Glomerular visceral epithelial cell (primary cell): Measurements from ENCODE around the gene NUDT3.
"Not testable (repeated sequence)": the region's sequence is repeated elsewhere in the genome, so short reads cannot be mapped to it uniquely, and the experiment has no call there.

ENCODE experiments used
- DNase-seq: peaks from one replicate; pipeline ENCODE4 v3.0.0-alpha.2; 2016; ENCODE audit errors: extremely low spot score

NUDT3 gene

DNA sequence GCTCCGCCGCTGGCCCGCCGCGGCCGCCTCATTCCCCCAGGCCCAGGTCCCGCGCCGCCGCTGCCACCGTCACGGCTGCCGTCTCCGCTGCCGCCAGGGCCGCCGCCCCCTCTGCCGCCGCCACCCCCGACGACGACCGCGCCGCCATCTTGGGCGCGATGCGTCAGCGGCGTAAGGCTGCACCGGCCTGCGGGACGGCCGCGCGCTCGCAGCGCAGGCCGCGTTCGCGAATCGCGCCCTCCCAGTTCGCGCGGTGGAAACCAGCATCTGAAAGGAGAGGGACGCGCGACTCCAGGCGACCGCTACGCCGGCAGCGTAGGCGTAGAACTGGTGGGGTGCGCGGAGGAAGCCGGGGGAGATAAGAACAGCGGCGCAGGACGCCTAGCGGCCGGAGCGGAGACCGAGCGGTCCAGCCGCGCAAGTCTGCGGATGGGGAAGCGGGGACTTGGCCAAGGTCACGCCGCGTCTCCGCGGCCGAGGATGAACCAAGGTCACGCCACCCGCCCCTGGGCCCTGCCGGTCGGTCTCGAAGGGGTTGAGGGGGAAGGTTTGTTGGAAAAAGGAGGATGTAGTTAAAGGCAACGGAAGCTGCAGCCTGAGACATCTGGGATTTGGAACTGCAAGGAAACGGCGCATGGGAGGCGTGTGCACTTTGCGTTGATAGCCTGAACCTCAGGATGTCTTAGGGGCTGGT, at the start of gene NUDT3:
NUDT3 (minus strand) TSS at position 173 of the 694 bp plus-strand sequence. CDS start 307 bp downstream, outside the sequence.
- DNase-seq, result peak; percentile 91

DNA sequence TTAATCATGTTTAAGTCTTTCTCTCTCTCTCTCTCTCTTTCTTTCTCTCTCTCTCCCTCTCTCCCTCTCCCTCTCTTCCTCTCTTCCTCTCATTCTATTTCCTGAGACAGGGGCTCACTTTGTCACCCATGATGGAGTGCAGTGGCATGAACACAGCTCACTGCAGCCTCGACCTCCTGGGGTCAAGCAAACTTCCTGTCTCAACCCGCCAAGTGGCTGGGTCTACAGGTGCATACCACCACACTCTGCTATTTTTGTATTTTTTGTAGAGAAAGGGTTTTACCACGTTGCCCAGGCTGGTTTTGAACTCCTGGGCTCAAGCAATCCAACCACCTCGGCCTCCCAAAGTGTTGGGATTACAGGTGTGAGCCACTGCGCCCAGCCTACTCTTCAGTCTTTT, 49.1 kb upstream of the NUDT3 start:
- DNase-seq, result no peak

GRCh38 chr6:34439442-34439841, 47.0 kb upstream of the NUDT3 start:
- no peak for DNase-seq

GRCh38 chr6:34438705-34439104, 46.2 kb upstream of the NUDT3 start:
- DNase-seq, result no peak

DNA sequence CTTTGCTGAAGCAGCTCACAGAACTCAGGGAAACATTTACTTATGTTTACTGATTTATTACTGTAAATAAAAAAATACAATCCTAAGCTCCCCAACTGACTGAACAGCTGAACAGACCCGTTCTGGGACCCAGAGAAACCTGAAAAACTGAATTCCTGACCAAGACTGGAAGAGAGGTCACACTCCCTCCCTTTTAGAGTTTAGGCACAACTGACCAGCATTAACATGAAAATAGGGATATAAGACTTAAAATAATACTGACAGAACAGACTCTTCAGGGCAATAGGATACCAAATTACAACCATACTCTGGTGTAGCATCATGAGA, 45.1 kb upstream of the NUDT3 start:
- no peak for DNase-seq

DNA sequence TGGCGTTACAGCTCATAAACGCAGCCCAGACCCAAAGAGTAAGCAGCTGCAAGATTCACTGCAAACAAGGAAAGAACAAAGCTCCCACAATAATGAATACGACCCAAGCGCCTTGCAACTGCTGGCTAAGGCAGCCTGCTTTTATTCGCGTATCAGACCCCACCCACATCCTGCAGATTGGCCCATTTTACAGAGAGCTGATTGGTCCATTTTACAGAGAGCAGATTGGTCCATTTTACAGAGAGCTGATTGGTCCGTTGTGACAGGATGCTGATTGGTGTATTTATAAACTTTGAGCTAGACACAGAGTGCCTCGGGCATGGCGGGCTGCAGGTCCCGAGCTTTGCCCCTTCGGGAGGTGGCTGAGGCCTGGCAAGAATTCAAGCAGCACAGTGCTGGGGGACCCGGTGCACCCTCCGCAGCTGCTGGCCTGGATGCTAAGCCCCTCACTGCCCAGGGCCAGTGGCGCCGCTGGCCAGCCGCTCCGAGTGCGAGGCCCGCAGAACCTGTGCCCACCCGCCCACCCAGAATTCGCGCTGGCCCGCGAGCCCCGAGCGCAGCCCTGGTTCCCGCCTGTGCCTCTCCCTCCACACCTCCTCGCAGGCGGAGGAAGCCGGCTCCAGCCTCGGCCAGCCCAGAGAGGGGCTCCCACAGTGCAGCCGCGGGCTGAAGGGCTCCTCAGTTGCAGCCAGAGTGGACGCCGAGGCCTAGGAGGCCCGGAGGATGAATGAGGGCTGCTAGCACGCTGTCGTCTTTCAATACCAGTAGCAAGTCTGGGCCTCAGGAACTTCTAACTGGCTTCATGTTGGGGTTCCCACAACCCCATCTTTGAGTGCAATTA, 44.6 kb upstream of the NUDT3 start:
- DNase-seq, result no peak

GRCh38 chr6:34435916-34436315, 43.4 kb upstream of the NUDT3 start:
- DNase-seq, result no peak

DNA sequence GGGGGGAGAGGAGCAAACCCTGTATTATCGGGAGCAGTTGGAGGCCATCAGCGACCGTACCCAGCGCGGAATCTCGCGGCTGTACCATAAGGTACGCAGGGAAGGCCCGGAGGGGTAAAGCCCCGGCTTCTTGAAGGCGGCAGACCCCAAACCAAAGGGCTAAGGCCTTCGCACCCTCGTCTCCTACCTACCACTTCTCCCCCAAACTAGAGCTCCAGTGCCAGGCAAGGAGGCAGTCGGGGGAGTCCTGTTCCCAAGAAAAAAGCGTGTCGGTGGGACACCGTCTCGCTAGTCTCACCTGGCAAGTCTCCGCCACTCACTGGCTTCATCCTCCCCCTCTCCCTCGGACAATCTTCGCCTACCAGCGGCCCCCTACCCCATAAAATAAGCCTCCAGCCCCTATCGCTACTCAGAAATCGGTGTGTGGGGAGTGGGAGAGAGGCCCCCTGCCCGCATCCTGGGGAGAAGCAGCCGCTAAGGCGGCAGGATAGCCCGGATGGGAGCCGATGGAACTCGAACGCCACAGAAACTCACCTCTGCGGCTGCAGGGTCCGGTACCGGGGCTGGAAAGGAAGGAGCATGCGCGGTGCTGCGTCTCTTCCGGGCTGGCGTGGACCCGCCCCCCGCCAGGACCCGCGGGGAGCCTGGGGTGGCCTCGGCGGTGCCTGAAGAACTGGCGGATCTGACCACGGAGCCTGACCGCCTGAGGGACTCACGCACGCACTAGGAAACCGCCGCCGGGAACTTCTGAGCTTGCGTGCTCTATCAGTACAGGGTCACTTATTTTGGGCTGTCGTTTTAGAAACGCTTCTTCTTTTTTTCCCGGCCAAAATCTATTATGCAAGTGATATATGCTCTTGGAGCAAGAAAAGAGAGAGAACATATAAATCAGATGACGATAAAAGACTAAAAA, 33.3 kb upstream of the NUDT3 start, which contains the start of gene RPS10:
RPS10 (minus strand) TSS at position 572 of the 913 bp plus-strand sequence. CDS start 848 bp downstream, outside the sequence.
- peak; percentile 94 for DNase-seq

DNA sequence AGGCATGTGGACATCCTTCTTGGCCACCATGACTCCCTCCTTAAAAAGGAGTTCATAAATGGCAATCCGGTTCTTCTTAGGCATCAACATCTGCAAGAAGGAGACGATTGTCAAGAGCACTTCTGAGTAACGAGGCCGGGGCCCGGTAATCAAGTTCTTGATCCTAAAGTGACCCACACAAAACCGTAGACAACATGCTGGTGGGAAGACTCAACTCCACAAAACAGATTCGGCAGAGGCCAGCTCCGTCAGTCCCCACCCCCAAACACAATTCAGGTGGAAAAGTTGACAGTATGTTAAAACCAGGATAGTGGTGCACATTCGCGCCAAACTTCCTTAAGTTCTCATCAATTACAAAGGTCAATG, 32.6 kb upstream of the NUDT3 start:
- DNase-seq, result no peak

DNA sequence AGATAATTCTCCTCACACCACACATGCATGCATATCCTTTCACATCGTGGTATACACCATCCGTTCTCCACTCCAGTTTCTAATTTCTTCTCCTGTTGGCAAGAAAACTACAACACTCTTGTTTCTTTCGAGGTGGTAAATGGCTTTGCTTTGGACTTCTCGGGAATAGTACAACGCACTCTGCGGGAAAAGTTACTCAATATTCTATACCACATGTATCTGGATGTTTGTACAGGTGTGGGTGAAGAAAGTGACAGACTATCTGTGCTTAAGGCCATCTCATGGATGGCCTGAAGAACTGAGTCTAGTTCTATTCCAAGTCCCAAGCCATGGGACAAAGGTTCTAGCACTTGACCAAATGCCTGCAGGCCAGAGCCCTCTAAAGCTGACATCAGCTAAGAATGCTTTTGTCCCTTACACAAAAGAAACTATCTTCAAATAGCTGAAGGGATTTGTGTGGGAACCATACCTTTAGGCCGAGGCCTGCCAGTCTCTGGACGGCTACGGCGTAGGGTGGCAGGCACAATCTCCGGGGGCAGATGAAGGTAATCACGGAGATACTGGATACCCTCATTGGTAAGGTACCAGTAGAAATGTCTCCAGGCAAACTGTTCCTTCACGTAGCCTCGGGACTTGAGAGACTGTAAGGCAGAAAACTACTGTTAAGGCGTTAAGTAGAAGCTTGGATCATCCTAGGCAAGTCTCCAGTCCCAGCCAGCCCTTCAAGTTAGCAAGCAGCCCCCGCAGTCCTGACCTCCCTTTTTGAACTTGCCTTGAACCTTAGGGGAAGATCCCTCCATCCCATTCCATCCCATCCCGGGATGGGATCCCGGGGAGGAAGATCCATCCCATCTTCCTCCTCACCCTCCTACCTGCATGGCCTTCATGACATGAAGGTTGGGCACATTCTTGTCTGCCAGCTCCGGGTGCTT, 32.0 kb upstream of the NUDT3 start:
- no peak for DNase-seq

DNA sequence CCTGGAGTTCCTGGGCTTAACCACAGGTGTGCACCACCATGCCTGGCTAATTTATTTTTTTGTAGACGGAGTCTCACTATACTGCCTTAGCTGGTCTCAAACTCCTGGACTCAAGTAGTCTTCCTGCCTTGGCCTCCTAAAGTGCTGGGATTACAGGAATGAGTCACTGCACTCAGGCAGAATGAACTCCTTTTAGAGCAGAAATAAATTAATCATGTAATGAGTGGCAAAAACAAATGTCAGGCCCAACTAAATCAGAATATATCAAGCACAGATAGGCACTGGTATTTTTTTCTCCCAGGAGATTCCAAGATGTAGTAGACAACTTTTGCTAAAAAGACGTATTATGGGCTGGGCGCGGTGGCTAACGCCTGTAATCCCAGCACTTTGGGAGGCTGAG, 30.8 kb upstream of the NUDT3 start:
- DNase-seq, result no peak

DNA sequence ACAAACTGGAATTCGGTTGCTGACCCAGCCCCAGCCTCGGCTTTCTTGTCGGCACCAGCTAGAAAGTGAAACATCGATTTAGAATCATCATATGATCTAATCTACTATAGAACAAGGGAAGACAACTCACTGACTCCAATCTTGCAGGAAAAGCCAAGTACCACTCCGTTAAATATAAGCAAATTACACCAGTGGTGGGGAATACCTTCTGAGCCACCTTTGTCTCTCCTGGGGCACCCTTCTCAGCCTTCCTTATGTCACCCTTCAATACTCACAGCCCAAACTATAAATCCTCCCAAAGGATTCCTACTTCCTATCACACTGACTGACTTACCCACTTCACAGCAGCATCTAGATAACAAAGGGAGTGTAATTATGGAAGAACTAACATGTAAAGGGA, 25.9 kb upstream of the NUDT3 start:
- DNase-seq, result no peak

GRCh38 chr6:34416877-34417371, 24.5 kb upstream of the NUDT3 start:
- DNase-seq, result no peak

DNA sequence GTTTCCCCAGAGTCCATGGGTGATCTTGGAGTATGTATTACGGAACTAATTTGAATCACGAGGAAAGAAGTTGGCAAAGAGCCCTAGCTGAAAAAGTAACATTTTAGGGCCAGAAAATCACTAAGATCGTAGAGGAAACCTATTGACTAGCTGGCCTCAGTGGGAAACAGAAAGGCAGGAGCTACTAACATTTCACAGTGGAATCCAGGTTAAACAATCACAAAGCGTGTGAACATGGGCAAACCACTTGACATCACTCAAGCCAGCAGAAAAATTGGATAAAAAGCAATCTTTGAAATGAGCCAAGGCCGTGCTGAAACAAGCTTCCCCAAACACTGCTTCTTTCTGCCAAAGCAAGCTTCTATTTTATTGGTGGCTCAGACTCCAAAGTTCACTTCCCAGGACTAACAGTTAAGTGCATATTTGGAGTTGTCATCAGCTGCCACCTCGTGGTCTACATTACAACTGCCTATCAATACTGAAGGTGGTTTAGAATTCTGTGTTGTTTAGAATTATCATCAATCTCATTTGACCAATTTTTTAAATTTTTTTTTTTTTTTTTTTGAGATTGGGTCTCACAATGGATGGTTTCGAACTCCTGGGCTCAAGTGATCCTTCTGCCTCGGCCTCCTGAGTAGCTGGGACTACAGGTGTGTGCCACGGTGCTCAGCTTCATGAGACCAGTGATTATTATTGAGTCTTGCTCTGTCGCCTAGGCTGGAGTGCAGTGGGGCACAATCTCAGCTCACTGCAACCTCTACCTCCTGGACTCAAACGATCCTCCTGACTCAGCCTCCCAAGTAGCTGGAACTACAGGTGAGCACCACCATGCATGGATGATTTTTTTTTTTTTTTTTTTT, 22.8 kb upstream of the NUDT3 start:
- DNase-seq, result peak; percentile 64

DNA sequence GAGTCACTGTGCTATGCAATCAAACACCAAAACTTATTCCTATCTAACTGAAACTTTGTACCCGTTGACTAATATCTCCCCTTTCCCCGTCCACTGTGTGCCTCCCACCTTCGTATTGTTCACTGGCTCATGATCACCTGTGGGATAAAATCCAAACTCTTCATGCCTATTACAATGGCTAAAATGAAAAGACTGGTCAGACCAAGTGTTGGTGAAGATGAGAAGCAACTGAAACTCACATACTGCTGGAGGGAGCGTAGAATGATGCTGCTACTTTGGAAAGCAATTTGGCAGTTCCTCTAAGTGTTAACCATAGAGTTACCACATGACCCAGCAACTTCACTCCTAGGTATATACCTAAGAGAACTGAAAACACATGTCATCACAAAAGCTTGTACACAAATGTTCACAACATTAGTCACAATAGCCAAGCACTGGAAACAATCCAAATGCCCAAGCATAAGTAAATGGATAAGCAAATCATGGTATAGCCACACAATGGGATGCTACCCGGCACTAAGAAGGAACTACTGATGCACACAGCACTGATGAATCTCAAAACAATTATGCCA, 20.3 kb upstream of the NUDT3 start:
- DNase-seq, result peak; percentile 25

DNA sequence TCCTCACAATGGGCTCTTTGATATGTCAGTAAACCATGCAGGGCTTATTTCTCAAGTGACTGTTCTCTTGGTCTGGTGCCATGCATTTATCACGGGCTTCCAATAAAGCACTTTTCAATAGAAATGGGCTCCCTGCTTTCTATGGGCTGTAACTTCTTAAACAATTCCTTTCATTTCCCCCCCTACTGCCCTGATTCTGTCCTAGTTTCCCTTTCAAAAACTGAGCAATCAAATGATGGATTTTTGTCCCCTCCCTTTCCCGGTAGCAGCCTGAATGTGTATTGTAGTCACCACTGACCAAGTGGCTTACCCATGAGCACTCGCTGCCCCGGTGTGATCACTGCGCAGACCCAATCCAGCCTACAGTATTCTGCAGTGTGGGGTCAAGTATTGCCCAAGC, 19.5 kb upstream of the NUDT3 start:
- no peak for DNase-seq

- not testable (repeated sequence) for DNase-seq
Measured at GRCh38 chr6:34407915-34408314, 15.4 kb upstream of the NUDT3 start.

GRCh38 chr6:34396518-34396917, 4.0 kb upstream of the NUDT3 start:
- no peak for DNase-seq

GRCh38 chr6:34393966-34394305, 1.5 kb upstream of the NUDT3 start:
- DNase-seq, result no peak
